Stimulated activated CD8-positive, alpha-beta memory T cell treated with anti-CD3 and anti-CD28 coated beads, Interleukin-2, amount 100 ng/mL, for 48 hours (primary cell): ENCODE measurements around the gene ZKSCAN1.
A peak's percentile ranks its signal among the peaks of the same experiment; 100 is the strongest.

Experiments used
- DNase-seq, 2 donors: peaks; one replicate each; pipeline ENCODE4 v3.0.0-alpha.2; 2020; ENCODE audit warnings: low read depth in 2 of 2

ZKSCAN1 gene

GRCh38 chr7:100035876-100036275, 20.5 kb downstream of the ZKSCAN1 start:
- no peak for DNase-seq

GRCh38 chr7:100038326-100038725, 22.9 kb downstream of the ZKSCAN1 start:
- DNase-seq: no peak

GRCh38 chr7:100040575-100040974, 25.2 kb downstream of the ZKSCAN1 start:
- DNase-seq: no peak

GRCh38 chr7:100044718-100045117, 29.3 kb downstream of the ZKSCAN1 start:
- DNase-seq: no peak

- DNase-seq: no peak
Measured at GRCh38 chr7:100048680-100049079, 33.3 kb downstream of the ZKSCAN1 start.

GRCh38 chr7:100049441-100050291, 34.3 kb downstream of the ZKSCAN1 start, which contains the start of gene ZSCAN21:
Gene ZSCAN21, plus strand, starts transcription at chr7:100049774. Its CDS starts 7,233 bp downstream, at chr7:100057007.
- DNase-seq: peak; percentile 72 to 76

GRCh38 chr7:100051611-100052010, 36.2 kb downstream of the ZKSCAN1 start:
- DNase-seq: no peak

GRCh38 chr7:100053215-100053614, 37.8 kb downstream of the ZKSCAN1 start:
- DNase-seq: no peak

- DNase-seq: no peak
Measured at GRCh38 chr7:100057006-100057405, 41.6 kb downstream of the ZKSCAN1 start.

GRCh38 chr7:100059251-100059739, 43.9 kb downstream of the ZKSCAN1 start:
- no peak for DNase-seq

GRCh38 chr7:100061518-100062193, 46.3 kb downstream of the ZKSCAN1 start:
- DNase-seq: no peak

- DNase-seq: no peak
Measured at GRCh38 chr7:100063376-100063775, 48.0 kb downstream of the ZKSCAN1 start.

GRCh38 chr7:100064162-100064561, 48.8 kb downstream of the ZKSCAN1 start:
- DNase-seq: no peak

GRCh38 chr7:100065452-100066186, 50.2 kb downstream of the ZKSCAN1 start:
- DNase-seq: no peak

- no peak for DNase-seq
Measured at GRCh38 chr7:100066953-100067352, 51.6 kb downstream of the ZKSCAN1 start.

- no peak for DNase-seq
Measured at GRCh38 chr7:100069991-100070390, 54.6 kb downstream of the ZKSCAN1 start.

GRCh38 chr7:100071018-100071723, 55.8 kb downstream of the ZKSCAN1 start:
- no peak for DNase-seq

GRCh38 chr7:100072462-100072861, 57.1 kb downstream of the ZKSCAN1 start:
- DNase-seq: no peak

- DNase-seq: no peak
Measured at GRCh38 chr7:100074841-100075240, 59.4 kb downstream of the ZKSCAN1 start.

- DNase-seq: no peak
Measured at GRCh38 chr7:100075418-100075817, 60.0 kb downstream of the ZKSCAN1 start.

GRCh38 chr7:100077205-100077604, 61.8 kb downstream of the ZKSCAN1 start:
- no peak for DNase-seq
